IMR-90 (cell line): ENCODE measurements around the gene CD300LF.

Experiments
- CTCF ChIP-seq: conservative IDR thresholded peaks from 2 replicates; pipeline ENCODE4 v1.5.1; 2012; ENCODE audit warnings: mild to moderate bottlenecking, low read depth, low read length, improper control_type of control experiment
- ELK1 ChIP-seq: fragments of 150-350 bp; IDR thresholded peaks from 2 replicates; pipeline ENCODE4 v1.6.1; 2016; ENCODE audit warnings: low read depth, mild to moderate bottlenecking, low read length, moderate library complexity, borderline replicate concordance
- POLR2A ChIP-seq: IDR thresholded peaks from 2 replicates; pipeline ENCODE4 v1.6.1; 2012; ENCODE audit warnings: mild to moderate bottlenecking, low read depth, low read length
- RFX5 ChIP-seq: IDR thresholded peaks from 2 replicates; pipeline ENCODE4 v1.8.0; 2012; ENCODE audit warnings: low read depth, mild to moderate bottlenecking, low read length, moderate library complexity

GRCh38 chr17:74652020-74652419 lies 60.7 kb downstream of the CD300LF start:
- TF ChIP-seq CTCF (no peak), POLR2A (no peak), ELK1 (no peak), RFX5 (no peak)
